T47D (cell line): ENCODE data around the gene PHLDB1.

ENCODE experiments used
- DNase-seq, 2 experiments: peaks; one replicate each; pipeline versions ENCODE4 v3.0.0 to v3.0.0-alpha.2; 2011 to 2012; ENCODE audit warnings: low read depth in 1 of 2, low spot score in 1 of 2
- JUND ChIP-seq: IDR thresholded peaks from 2 replicates; pipeline ENCODE4 v1.6.1; 2012; ENCODE audit warnings: low read depth
- in situ Hi-C: cut with HindIII; loops from 2 replicates; pipeline ENCODE4 v1.10.0; 2016; ENCODE audit warnings: low sequenced_read_pairs, low pct_unique_long_range_greater_than_20kb

The PHLDB1 gene

DNA sequence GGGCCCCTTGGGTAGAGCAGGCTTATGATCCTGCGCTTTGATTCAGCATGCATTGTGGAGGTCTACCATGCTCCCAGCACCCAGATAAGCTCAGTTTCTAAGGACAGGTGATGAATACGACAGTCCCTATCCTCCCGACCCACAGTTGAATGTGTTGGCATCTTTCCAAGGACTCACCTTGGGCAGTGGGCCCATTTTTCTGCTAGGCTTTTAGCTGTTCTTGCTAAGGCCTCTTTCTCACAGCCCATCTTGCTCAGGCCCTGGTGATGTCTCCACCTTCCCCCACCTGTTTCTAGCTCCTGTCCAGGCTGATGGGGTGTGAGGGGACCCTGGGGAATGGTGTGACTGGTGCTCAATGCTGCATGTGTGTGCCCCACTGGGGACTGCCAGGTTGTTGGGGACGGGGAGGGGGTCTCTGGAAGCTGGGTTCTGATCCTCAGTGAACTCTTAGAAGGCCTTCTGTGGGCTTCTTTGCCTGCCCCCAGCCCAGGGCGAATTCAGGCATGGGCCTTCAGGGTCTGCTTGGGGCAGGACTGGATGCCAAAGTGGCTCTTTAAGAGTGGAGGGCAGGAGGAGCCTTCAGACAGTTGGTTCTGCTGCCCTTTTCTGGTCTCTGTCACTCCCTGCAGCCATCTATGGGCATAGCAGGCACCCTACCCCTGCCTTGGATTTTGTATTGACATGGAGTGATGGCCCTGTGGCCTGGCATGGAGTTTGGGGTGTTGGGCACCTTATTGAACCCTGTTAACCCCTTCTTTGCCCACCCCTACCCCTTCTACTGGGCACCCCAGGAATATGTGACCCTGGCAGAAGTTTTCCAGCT lies 33.1 kb downstream of the PHLDB1 start:
- DNase-seq, result peak in 1 of 2 experiments; percentile 73
- in situ Hi-C loops, result no loop called here
- no peak for TF ChIP-seq JUND

DNA sequence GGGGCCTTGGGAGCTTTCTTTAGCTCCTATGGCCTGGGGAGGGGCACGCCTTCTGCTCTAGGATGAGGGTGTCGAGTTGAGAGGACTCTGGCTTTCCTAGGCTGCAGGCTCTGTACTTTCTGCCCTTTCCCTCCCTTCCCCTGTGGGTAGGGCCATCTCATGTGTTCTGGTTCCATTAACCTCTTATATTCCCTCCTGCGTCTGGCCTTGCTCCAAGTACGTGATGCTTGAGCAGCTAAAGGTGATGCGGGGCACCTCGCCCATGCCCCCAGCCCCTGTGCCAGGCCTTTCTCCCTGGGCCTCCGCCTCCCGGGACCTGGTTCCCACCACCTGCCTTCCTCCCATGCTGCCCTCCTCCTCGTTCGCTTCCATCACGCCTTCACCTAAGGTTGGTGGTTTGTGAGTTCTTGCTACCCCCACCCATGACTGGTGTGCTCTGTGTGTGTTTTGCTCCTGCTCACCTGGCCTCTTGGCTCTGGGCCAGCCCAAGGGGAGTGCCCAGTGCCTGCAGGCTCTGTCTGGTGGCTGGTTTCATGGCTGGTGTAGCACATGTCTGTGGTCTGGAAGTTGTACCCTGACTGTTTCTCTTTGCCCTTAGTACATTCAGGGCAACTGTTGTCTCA lies 34.1 kb downstream of the PHLDB1 start:
- DNase-seq, result peak in 1 of 2 experiments; percentile 66
- in situ Hi-C loops, result no loop called here

DNA sequence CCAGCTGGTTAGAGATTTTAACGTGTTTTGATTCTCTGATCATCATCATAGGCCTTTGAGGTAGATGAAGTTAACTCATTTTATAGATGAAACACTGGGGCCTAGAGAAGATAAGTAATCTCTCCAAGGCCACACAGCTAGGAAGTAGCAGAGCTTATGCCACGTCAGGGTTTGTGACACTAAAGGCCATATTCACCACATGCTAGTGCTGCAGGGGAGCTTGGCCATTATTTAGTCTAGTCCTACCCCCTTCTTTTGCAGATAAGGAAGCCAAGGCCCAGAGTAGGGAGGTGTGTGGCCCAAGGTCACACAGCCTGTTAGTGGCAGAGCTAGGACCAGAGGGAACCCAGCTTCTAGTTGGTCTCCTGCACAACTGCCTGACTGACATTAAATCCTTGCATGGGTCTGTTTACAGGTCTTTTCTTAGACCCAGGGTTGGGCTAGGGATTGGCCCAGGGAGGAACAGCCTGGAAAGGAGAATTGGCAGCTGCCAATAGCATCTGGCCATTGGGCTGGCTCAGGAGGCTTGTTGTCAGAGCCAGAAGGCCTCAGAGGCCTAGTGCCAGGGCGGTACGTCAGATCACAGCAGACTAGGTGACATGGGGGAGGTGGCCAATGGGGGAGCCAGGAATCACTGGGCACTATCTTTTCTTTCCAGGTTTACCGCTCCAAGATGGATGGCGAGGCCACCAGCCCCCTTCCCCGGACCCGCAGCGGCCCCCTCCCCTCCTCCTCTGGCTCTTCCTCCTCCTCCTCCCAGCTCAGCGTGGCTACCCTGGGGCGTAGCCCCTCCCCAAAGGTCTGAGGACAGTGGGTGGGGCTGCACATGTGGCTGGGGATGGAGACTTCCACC lies 36.0 kb downstream of the PHLDB1 start:
- TF ChIP-seq JUND, result no peak
- DNase-seq, result no peak
- in situ Hi-C loops, result no loop called here

More for the DNA sequence above, 34.1 kb downstream of the PHLDB1 start:
- TF ChIP-seq JUND, result no peak

DNA sequence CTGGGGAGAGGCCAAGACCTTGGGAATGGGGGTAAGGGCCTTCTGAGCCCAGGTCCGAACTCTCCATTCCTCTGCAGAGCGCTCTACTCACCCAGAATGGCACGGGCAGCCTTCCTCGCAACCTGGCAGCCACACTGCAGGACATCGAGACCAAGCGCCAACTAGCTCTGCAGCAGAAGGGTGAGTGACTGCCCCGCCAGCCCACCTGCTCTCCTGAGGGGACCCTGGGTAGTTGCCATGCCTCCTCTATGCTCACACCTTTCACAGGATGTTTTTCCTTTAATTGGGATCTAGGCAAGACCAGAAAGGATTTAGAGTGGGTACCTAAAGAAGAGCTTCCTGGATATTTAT lies 36.6 kb downstream of the PHLDB1 start:
- no peak for TF ChIP-seq JUND
- in situ Hi-C loops, result no loop called here
- DNase-seq, result no peak

DNA sequence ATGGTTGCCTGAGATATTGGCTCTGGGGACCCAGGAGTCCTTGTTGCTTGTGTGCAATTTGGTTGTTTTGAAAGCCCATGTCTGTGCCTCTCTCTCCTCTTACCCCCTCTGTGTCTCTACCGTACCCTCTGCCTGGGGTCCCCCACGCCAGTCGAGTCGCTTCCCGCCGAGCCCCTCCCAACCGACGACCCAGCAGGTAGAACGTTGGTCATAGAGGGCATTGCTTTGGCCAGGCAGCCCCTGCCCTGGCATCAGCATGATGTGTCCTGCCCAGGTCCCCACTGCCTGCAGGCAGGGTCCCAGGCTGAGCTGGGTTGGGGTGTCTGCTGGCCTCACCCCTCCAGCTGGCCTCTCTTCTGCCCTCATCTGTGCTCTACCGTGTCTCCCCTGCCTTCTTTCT lies 37.1 kb downstream of the PHLDB1 start:
- in situ Hi-C loops, result no loop called here
- no peak for DNase-seq
- TF ChIP-seq JUND, result no peak

DNA sequence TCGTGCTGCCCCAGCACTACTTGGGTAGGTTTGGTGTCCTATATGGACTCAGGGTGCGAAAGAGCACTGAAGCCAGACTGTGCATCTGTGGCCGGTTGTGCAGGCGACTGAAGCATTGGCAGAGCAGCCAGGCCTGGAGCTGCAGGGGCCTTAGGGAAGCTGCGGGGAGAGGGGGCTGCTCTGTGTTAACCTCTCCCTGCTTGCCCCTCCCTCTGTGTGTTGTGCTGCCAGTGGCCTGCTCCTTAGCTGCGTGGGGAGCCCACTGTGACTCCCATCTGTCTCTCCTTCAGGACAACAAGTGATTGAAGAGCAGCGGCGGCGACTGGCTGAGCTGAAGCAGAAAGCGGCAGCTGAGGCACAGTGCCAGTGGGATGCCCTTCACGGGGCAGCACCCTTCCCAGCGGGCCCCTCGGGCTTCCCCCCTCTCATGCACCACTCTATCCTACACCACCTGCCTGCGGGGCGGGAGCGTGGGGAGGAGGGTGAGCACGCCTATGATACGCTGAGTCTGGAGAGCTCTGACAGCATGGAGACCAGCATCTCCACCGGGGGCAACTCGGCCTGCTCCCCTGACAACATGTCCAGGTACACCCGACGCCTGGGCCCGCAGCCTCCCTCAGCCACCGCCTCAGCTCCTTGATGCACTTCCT lies 37.8 kb downstream of the PHLDB1 start:
- in situ Hi-C loops, result no loop called here
- TF ChIP-seq JUND, result no peak
- no peak for DNase-seq

DNA sequence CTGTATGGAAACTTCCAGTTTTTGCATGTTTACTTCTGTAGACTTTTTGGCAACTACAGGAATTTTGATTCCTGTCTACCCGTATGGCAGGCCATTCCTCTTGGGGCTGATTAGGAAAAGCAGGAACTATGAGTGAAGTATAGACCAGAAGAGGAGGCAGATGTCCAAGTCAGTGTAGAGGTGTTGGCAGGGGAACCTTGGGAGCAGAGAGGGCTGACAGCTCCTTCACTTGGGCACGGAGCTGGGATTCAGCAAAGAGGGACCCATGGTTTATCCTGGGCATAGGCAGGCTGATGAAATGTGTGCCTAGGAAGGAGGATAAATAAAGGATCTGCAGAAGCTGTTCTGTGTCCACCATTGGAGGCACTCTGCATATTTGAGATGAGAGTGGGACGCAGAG lies 39.0 kb downstream of the PHLDB1 start:
- no peak for DNase-seq
- in situ Hi-C loops, result no loop called here
- no peak for TF ChIP-seq JUND

DNA sequence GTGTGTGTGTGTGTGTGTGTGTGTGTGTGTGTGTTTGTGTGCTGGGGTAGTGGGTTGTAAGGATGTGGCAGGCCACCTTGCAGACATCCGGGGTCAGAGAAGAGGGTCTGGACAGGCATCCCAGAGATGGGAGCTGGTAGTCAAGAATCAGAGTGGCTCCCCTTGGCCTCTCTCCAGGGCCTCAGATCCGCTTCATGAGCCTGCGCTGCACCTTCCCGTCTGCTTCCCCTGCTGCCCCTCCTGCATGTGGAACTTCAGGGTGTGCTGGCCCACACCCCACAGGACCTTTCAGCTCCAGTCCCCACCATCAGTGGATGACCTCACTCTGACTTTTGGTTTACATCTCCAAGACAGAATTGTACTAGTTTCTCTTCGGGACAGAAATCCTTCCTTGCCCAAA lies 40.9 kb downstream of the PHLDB1 start:
- in situ Hi-C loops, result no loop called here
- no peak for DNase-seq

DNA sequence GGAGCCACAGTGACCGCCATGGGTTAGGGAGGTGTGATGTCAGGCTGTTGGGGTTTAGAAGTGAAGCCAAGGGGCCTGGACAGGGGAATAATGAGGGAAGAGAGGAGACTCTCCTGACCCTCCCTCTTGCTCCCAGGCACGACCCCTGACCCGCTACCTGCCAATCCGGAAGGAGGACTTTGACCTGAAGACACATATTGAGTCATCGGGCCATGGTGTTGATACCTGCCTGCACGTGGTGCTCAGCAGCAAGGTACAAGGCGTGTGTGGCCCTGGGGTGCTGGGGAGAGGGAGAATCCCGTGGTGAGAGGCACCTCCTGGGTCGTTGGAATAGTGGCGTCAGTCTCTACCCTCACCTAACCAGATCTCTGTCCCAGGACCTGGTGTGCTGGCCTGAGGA lies 42.5 kb downstream of the PHLDB1 start:
- no peak for DNase-seq
- TF ChIP-seq JUND, result no peak
- in situ Hi-C loops, result no loop called here

More for the DNA sequence above, 40.9 kb downstream of the PHLDB1 start:
- TF ChIP-seq JUND, result no peak

DNA sequence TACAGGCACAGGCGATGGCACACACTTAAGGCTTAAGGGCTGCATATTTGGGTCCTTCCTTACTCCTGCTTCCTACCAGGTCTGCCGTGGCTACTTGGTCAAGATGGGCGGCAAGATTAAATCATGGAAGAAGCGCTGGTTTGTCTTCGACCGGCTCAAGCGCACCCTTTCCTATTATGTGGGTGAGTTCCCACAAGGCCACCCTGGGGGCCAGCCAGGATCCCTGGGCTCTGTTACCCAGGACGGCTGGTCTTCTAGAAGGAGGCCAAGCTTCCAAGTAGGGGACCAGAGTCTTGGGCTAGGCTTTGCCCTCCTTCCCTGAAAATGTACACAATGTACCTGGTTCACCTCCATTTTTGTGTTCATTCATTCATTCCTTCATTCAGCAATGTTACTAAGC lies 43.0 kb downstream of the PHLDB1 start:
- TF ChIP-seq JUND, result no peak
- no peak for DNase-seq
- in situ Hi-C loops, result no loop called here

DNA sequence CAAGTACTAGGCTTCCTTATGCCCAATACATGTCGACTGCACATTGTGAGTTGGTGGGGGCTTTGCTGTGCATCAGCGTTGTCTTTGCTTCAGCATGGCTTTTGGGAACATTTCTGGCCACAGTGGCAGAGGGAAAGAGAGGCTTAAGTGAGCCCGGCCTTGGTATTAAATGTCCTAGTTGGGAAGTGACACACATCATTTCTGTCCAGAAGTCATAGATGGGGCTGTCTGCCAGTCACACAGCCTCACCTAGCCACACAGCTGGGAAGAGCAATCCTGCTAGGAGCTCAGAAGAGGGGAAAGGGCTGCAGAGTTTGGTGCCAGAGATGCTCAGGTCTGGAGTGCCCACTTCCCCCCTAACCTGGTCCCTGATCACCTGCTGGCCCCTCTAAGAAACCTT lies 44.4 kb downstream of the PHLDB1 start:
- no peak for TF ChIP-seq JUND
- in situ Hi-C loops, result no loop called here
- DNase-seq, result no peak

DNA sequence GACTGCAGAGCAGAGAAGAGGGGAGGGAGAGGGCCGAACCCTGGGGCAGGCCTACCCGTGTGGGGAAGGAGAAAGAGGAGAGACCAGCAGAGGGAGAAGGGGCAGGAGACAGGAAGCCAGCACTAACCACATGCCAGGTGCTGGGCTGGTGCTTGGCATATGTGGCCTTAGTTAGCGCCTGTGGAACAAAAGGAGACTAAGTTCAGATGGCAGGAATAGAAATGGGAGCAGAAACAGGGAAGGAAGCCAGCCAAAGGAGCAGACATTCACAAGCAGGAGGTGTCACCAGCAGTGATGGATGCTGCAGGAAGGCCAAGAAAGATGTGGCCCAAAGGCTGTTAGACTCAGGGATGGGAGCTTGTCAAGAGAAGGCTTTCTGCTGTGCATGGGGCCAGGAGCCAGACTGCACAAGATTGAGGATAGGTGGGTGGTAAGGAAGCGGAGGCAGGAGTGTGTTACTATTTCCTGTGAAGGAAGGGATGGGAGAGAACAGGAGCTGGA lies 45.3 kb downstream of the PHLDB1 start:
- no peak for DNase-seq
- no peak for TF ChIP-seq JUND
- in situ Hi-C loops, result no loop called here
